HepG2 (cell line): Measurements from ENCODE around the gene EIF5A. TPM values are rescaled to one million over a fixed set of nuclear protein-coding genes. Genes with fewer than 3 reads are reported as not detected.

ENCODE experiments used
- BCL6 ChIP-seq: IDR thresholded peaks from 2 replicates; pipeline ENCODE4 v1.6.1; 2016; ENCODE audit warnings: missing genetic modification reagents, missing compliant biosample characterization
- CEBPB ChIP-seq: IDR thresholded peaks from 2 replicates; pipeline ENCODE4 v1.6.1; 2011; ENCODE audit warnings: low read depth, low read length, improper control_type of control experiment, borderline replicate concordance
- ELF1 ChIP-seq: sonication (generic); formaldehyde crosslinking; IDR thresholded peaks from 2 replicates; pipeline ENCODE4 v1.4.0; 2020; ENCODE audit warnings: missing genetic modification reagents
- GATAD1 ChIP-seq: IDR thresholded peaks from 2 replicates; pipeline ENCODE4 v1.6.1; 2016; ENCODE audit warnings: missing genetic modification reagents, missing compliant biosample characterization
- HMG20B ChIP-seq: conservative IDR thresholded peaks from 2 replicates; pipeline ENCODE4 v1.6.1; 2016; ENCODE audit warnings: missing genetic modification reagents, missing compliant biosample characterization
- IRF2 ChIP-seq: IDR thresholded peaks from 2 replicates; pipeline ENCODE4 v1.6.1; 2018; ENCODE audit warnings: missing genetic modification reagents, missing compliant biosample characterization
- KAT7 ChIP-seq: IDR thresholded peaks from 2 replicates; pipeline ENCODE4 v1.6.1; 2018; ENCODE audit warnings: borderline replicate concordance, missing compliant biosample characterization
- MAZ ChIP-seq, 2 experiments: sonication (generic) in 1 of 2; formaldehyde crosslinking in 1 of 2; IDR thresholded peaks; 2 replicates each; pipeline versions ENCODE4 v1.5.0 to v1.6.1; 2012 to 2020; ENCODE audit warnings: low read depth in 2 of 2, mild to moderate bottlenecking in 2 of 2, borderline replicate concordance in 1 of 2, improper control_type of control experiment in 1 of 2, low read length in 1 of 2, missing genetic modification reagents in 1 of 2, moderate library complexity in 1 of 2
- NFE2 ChIP-seq: sonication (generic); formaldehyde crosslinking; IDR thresholded peaks from 2 replicates; pipeline ENCODE4 v1.4.0; 2020; ENCODE audit warnings: missing genetic modification reagents
- POLR2G ChIP-seq: fragments of 200-400 bp; formaldehyde crosslinking; IDR thresholded peaks from 2 replicates; pipeline ENCODE4 v1.6.1; 2018; ENCODE audit warnings: mild to moderate bottlenecking, low read depth, low read length, moderate library complexity
- SRF ChIP-seq: IDR thresholded peaks from 2 replicates; pipeline ENCODE4 v1.6.1; 2011; ENCODE audit warnings: mild to moderate bottlenecking, low read depth, low read length, moderate library complexity
- ZNF225 ChIP-seq: sonication (generic); formaldehyde crosslinking; IDR thresholded peaks from 2 replicates; pipeline ENCODE4 v1.4.0; 2020; ENCODE audit warnings: mild to moderate bottlenecking, missing genetic modification reagents
- ZNF263 ChIP-seq: sonication (generic); formaldehyde crosslinking; IDR thresholded peaks from 2 replicates; pipeline ENCODE4 v1.4.0; 2020; ENCODE audit warnings: missing genetic modification reagents
- ZNF274 ChIP-seq: sonication (generic); formaldehyde crosslinking; IDR thresholded peaks from 2 replicates; pipeline ENCODE4 v1.5.1; 2020; ENCODE audit warnings: mild to moderate bottlenecking, missing genetic modification reagents
- ZNF343 ChIP-seq: sonication (generic); formaldehyde crosslinking; IDR thresholded peaks from 2 replicates; pipeline ENCODE4 v1.4.0; 2020; ENCODE audit warnings: mild to moderate bottlenecking, missing genetic modification reagents
- ZNF432 ChIP-seq: sonication (generic); formaldehyde crosslinking; IDR thresholded peaks from 2 replicates; pipeline ENCODE4 v1.5.0; 2020; ENCODE audit warnings: missing genetic modification reagents, mild to moderate bottlenecking, borderline replicate concordance
- ZNF766 ChIP-seq: sonication (generic); formaldehyde crosslinking; IDR thresholded peaks from 2 replicates; pipeline ENCODE4 v1.5.0; 2020; ENCODE audit warnings: missing genetic modification reagents, borderline replicate concordance
- ZNF878 ChIP-seq: sonication (generic); formaldehyde crosslinking; IDR thresholded peaks from 2 replicates; pipeline ENCODE4 v1.8.1; 2023; ENCODE audit warnings: mild to moderate bottlenecking, missing genetic modification reagents, moderate library complexity
- polyA plus RNA-seq, 8 experiments: library from polyadenylated mRNA; depleted of rRNA in 3 of 8; stranded (reverse) in 7 of 8; unstranded in 1 of 8; fragments of >200 nt; fragmentation: Illumina TruSeq in 4 of 8; extraction: Trizol in 4 of 8; gene quantifications; 2 replicates each; pipeline versions ENCODE4 v1.2.1 to v1.2.3, GENCODE V29; 2011 to 2016; ENCODE audit warnings: low read depth in 4 of 8, missing spikeins in 1 of 8, mixed read lengths in 1 of 8; ENCODE audit not compliant: insufficient read depth in 1 of 8
- total RNA-seq, 5 experiments: library from RNA; depleted of rRNA; stranded (reverse); fragments of >200 nt; fragmentation: Illumina TruSeq; extraction: Trizol; gene quantifications; 2 replicates each; pipeline ENCODE4 v1.2.3, GENCODE V29; 2016; ENCODE audit warnings: low read depth in 1 of 5
- TF ChIP-seq, protein P1 (sequence below): sonication (generic); formaldehyde crosslinking; IDR thresholded peaks from 2 replicates; pipeline ENCODE4 v1.4.0; 2020; ENCODE audit warnings: missing genetic modification reagents, borderline replicate concordance
- TF ChIP-seq, protein P2 (sequence below): sonication (generic); formaldehyde crosslinking; IDR thresholded peaks from 2 replicates; pipeline ENCODE4 v1.8.0; 2022; ENCODE audit warnings: mild to moderate bottlenecking, missing genetic modification reagents, moderate library complexity
- TF ChIP-seq, protein P3 (sequence below): sonication (generic); formaldehyde crosslinking; IDR thresholded peaks from 2 replicates; pipeline ENCODE4 v1.5.0; 2020; ENCODE audit warnings: missing genetic modification reagents
- TF ChIP-seq, protein P4 (sequence below): sonication (generic); formaldehyde crosslinking; IDR thresholded peaks from 2 replicates; pipeline ENCODE4 v1.8.0; 2022; ENCODE audit warnings: missing genetic modification reagents, low read depth, mild to moderate bottlenecking, borderline replicate concordance
- TF ChIP-seq, protein P5 (sequence below): IDR thresholded peaks from 2 replicates; pipeline ENCODE4 v1.6.1; 2016; ENCODE audit warnings: missing compliant biosample characterization, missing genetic modification reagents, borderline replicate concordance

Gene EIF5A
- total and polyA plus RNA-seq, 2 of the 13 experiments (the other 11 are each of a cell fraction or from before 2014, with no cell fraction given), result 319 to 337 TPM

DNA sequence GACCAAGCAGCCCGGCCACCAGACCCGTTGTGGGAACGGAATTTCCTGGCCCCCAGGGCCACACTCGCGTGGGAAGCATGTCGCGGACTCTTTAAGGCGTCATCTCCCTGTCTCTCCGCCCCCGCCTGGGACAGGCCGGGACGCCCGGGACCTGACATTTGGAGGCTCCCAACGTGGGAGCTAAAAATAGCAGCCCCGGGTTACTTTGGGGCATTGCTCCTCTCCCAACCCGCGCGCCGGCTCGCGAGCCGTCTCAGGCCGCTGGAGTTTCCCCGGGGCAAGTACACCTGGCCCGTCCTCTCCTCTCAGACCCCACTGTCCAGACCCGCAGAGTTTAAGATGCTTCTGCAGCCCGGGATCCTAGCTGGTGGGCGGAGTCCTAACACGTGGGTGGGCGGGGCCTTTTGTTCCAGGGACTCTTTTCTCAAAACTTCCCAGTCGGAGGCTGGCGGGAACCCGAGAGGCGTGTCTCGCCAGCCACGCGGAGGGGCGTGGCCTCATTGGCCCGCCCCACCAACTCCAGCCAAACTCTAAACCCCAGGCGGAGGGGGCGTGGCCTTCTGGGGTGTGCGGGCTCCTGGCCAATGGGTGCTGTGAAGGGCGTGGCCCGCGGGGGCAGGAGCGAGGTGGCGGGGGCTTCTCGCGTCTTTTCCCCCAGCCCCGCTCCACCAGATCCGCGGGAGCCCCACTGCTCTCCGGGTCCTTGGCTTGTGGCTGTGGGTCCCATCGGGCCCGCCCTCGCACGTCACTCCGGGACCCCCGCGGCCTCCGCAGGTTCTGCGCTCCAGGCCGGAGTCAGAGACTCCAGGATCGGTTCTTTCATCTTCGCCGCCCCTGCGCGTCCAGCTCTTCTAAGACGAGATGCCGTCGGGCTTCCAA is 26.1 kb upstream of the EIF5A start, which contains the start of gene SLC2A4 (continued):
- TF ChIP-seq, protein P1, sequence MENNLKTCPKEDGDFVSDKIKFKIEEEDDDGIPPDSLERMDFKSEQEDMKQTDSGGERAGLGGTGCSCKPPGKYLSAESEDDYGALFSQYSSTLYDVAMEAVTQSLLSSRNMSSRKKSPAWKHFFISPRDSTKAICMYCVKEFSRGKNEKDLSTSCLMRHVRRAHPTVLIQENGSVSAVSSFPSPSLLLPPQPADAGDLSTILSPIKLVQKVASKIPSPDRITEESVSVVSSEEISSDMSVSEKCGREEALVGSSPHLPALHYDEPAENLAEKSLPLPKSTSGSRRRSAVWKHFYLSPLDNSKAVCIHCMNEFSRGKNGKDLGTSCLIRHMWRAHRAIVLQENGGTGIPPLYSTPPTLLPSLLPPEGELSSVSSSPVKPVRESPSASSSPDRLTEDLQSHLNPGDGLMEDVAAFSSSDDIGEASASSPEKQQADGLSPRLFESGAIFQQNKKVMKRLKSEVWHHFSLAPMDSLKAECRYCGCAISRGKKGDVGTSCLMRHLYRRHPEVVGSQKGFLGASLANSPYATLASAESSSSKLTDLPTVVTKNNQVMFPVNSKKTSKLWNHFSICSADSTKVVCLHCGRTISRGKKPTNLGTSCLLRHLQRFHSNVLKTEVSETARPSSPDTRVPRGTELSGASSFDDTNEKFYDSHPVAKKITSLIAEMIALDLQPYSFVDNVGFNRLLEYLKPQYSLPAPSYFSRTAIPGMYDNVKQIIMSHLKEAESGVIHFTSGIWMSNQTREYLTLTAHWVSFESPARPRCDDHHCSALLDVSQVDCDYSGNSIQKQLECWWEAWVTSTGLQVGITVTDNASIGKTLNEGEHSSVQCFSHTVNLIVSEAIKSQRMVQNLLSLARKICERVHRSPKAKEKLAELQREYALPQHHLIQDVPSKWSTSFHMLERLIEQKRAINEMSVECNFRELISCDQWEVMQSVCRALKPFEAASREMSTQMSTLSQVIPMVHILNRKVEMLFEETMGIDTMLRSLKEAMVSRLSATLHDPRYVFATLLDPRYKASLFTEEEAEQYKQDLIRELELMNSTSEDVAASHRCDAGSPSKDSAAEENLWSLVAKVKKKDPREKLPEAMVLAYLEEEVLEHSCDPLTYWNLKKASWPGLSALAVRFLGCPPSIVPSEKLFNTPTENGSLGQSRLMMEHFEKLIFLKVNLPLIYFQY, result no peak
- no peak for TF ChIP-seq IRF2 (CRISPR knock-in tag)
- TF ChIP-seq, protein P2, sequence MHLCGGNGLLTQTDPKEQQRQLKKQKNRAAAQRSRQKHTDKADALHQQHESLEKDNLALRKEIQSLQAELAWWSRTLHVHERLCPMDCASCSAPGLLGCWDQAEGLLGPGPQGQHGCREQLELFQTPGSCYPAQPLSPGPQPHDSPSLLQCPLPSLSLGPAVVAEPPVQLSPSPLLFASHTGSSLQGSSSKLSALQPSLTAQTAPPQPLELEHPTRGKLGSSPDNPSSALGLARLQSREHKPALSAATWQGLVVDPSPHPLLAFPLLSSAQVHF (CRISPR knock-in tag), result no peak
- no peak for TF ChIP-seq ZNF432 (CRISPR knock-in tag)
- TF ChIP-seq SRF, result no peak
- TF ChIP-seq, protein P3, sequence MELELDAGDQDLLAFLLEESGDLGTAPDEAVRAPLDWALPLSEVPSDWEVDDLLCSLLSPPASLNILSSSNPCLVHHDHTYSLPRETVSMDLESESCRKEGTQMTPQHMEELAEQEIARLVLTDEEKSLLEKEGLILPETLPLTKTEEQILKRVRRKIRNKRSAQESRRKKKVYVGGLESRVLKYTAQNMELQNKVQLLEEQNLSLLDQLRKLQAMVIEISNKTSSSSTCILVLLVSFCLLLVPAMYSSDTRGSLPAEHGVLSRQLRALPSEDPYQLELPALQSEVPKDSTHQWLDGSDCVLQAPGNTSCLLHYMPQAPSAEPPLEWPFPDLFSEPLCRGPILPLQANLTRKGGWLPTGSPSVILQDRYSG (CRISPR knock-in tag), result no peak
- TF ChIP-seq HMG20B (CRISPR knock-in tag), result no peak
- TF ChIP-seq ZNF878 (CRISPR knock-in tag), result no peak
- TF ChIP-seq MAZ (IDR thresholded peaks at IDR 0.05; ENCODE audit: borderline replicate concordance, low read depth, low read length), result peak; percentile 73
- TF ChIP-seq MAZ (CRISPR knock-in tag; IDR thresholded peaks at IDR 0.05; ENCODE audit: low read depth), result no peak
- no peak for TF ChIP-seq GATAD1 (CRISPR knock-in tag)
- TF ChIP-seq, protein P4, sequence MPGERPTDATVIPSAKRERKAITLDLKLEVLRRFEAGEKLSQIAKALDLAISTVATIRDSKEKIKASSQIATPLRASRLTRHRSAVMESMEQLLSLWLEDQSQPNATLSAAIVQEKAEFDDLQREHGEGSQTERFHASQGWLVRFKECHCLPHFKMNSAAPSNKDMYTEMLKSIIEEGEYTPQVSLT, result no peak
- 0 out of 2 replicates have a peak, but pooled peaks have one; percentile 28 for TF ChIP-seq POLR2G
- no peak for TF ChIP-seq BCL6 (CRISPR knock-in tag)
- no peak for TF ChIP-seq KAT7 (CRISPR knock-in tag)
- no peak for TF ChIP-seq ZNF263
- TF ChIP-seq ELF1 (CRISPR knock-in tag), result no peak
- 0 out of 2 replicates have a peak, but pooled peaks have one; percentile 22 for TF ChIP-seq ZNF343 (CRISPR knock-in tag)
- no peak for TF ChIP-seq CEBPB
- TF ChIP-seq, protein P5, sequence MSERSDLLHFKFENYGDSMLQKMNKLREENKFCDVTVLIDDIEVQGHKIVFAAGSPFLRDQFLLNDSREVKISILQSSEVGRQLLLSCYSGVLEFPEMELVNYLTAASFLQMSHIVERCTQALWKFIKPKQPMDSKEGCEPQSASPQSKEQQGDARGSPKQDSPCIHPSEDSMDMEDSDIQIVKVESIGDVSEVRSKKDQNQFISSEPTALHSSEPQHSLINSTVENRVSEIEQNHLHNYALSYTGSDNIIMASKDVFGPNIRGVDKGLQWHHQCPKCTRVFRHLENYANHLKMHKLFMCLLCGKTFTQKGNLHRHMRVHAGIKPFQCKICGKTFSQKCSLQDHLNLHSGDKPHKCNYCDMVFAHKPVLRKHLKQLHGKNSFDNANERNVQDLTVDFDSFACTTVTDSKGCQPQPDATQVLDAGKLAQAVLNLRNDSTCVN, result no peak
- TF ChIP-seq ZNF274, result 0 out of 2 replicates have a peak, but pooled peaks have one; percentile 2
- no peak for TF ChIP-seq ZNF225 (CRISPR knock-in tag)
- TF ChIP-seq ZNF766 (CRISPR knock-in tag), result no peak
- no peak for TF ChIP-seq NFE2 (CRISPR knock-in tag)
